OCI-LY7 (cell line): Measurements from ENCODE around the gene PKP1. TPM values are rescaled to one million over a fixed set of nuclear protein-coding genes. Genes with fewer than 3 reads are reported as not detected.
A peak's percentile ranks its signal among the peaks of the same experiment; 100 is the strongest.

Source experiments
- BruUV-seq: library from RNA; stranded (reverse); fragments of 400-500 nt; replicated peaks from 2 replicates; lab custom pipeline; 2021; lab: Mats Ljungman, UMichigan
- CTCF ChIA-PET: fragments of 300-600 bp; sonication (Branson Sonifier 250); formaldehyde crosslinking; loops from one replicate; lab custom pipeline; 2022; ENCODE audit warnings: antibody characterized with exemption; ENCODE audit not compliant: unreplicated experiment; lab: Charles Lee
- POLR2A ChIA-PET: fragments of 300-600 bp; sonication (Branson Sonifier 250); formaldehyde crosslinking; loops from one replicate; lab custom pipeline; 2022; ENCODE audit warnings: antibody characterized with exemption; lab: Charles Lee
- DNase-seq: peaks from one replicate; pipeline ENCODE4 v3.0.0-alpha.2; 2015; ENCODE audit warnings: low spot score
- H2AFZ ChIP-seq: fragments of 200-600 bp; sonication (generic), shearing (Covaris generic); 2 replicates; pipeline ENCODE4 v1.6.1; 2014; ENCODE audit warnings: mild to moderate bottlenecking, antibody characterized with exemption, low read length, moderate library complexity
- H3K27ac ChIP-seq: fragments of 200-600 bp; sonication (generic); 2 replicates; pipeline ENCODE4 v1.5.1; 2014; ENCODE audit warnings: mixed run types, low read depth, mild to moderate bottlenecking, moderate library complexity, low read length, inconsistent platforms; ENCODE audit not compliant: poor library complexity, severe bottlenecking
- H3K36me3 ChIP-seq: fragments of 200-600 bp; sonication (generic); 2 replicates; pipeline ENCODE4 v1.6.1; 2014; ENCODE audit warnings: mild to moderate bottlenecking, antibody characterized with exemption, low read length, moderate library complexity, mixed read lengths; ENCODE audit not compliant: insufficient read depth
- H3K4me1 ChIP-seq: fragments of 200-600 bp; sonication (generic); 2 replicates; pipeline ENCODE4 v1.5.1; 2014; ENCODE audit warnings: mild to moderate bottlenecking, low read length; ENCODE audit not compliant: insufficient read depth, poor library complexity, severe bottlenecking
- H3K4me2 ChIP-seq: fragments of 200-600 bp; sonication (generic); 2 replicates; pipeline ENCODE4 v1.6.1; 2014; ENCODE audit warnings: mild to moderate bottlenecking, low read length
- H3K4me3 ChIP-seq: fragments of 200-600 bp; sonication (generic); 2 replicates; pipeline ENCODE4 v1.5.1; 2014; ENCODE audit warnings: mild to moderate bottlenecking, low read depth, low read length; ENCODE audit not compliant: poor library complexity, severe bottlenecking
- H3K79me2 ChIP-seq: fragments of 200-600 bp; sonication (generic); 2 replicates; pipeline ENCODE4 v1.6.1; 2016; ENCODE audit warnings: low read depth, mild to moderate bottlenecking, low read length, moderate library complexity, mixed read lengths; ENCODE audit not compliant: insufficient read depth
- H3K9me2 ChIP-seq: fragments of 200-600 bp; sonication (generic); 2 replicates; pipeline ENCODE4 v1.6.1; 2016; ENCODE audit warnings: mild to moderate bottlenecking, low read length, mixed read lengths; ENCODE audit not compliant: insufficient read depth
- H3K9me3 ChIP-seq: fragments of 200-600 bp; sonication (generic); 2 replicates; pipeline ENCODE4 v1.6.1; 2014; ENCODE audit warnings: mild to moderate bottlenecking, mixed run types, low read length, mixed read lengths
- H4K20me1 ChIP-seq: fragments of 200-600 bp; sonication (generic); 2 replicates; pipeline ENCODE4 v1.6.1; 2014; ENCODE audit warnings: mild to moderate bottlenecking, antibody characterized with exemption, low read length, moderate library complexity, mixed read lengths; ENCODE audit not compliant: insufficient read depth
- EZH2phosphoT487 ChIP-seq: fragments of 200-600 bp; sonication (generic); IDR thresholded peaks from 2 replicates; pipeline ENCODE4 v1.6.1; 2018; ENCODE audit warnings: low read depth, borderline replicate concordance, mild to moderate bottlenecking, mixed run types, antibody characterized with exemption, low read length, moderate library complexity, mixed read lengths
- intact Hi-C: fragments of 100-400 bp; cut with micrococcal nuclease; formaldehyde crosslinking; loops from one replicate; pipeline ENCODE4 v1.10.0; 2022; ENCODE audit not compliant: unreplicated experiment
- total RNA-seq, 2 experiments: library from RNA; depleted of rRNA in 1 of 2; stranded (reverse); fragments of >200 nt in 1 of 2; shearing (Covaris generic) in 1 of 2; gene quantifications; 2 replicates each; pipeline ENCODE4 v1.2.3, GENCODE V29; 2014 to 2022
- TF ChIP-seq, protein P1 (sequence below): fragments of 200-600 bp; sonication (generic); conservative IDR thresholded peaks from 2 replicates; pipeline ENCODE4 v1.5.1; 2014; ENCODE audit warnings: mild to moderate bottlenecking, antibody characterized with exemption, low read length, moderate library complexity, mixed read lengths

The PKP1 gene
- total RNA-seq, 2 experiments from 2014 or later: not detected

DNA sequence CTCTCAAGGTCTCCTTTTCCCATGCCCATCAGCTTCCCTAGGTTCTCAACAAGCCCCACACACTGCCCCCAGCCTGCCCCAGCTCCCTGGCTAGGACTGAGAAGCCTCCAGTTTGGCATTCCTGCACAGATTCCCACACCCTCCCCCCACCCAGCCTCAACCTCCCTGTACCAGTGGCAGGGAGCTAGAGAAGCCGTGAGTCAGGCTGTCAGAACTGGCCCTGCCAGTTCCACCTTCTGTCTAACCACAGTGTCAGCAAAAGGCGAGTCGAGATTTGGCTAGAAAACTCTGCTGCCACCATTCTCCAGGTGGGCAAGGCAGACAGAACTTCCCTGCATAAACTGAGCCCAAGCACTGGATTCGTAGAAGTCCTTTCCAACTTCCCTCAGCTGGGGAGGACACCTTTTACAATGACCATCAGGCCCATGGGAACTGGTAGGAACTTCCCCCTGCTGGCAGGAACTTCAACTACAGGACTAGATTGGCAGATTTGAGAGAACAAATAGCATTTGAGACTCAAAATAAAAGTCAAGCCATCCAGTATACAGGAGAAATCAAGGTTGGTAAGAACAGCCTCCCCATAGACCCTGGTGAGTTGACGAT, 63.1 kb downstream of the PKP1 start:
- Histone ChIP-seq H3K79me2 (no peaks in the 10 kb centered on the region), H3K4me1 (no peaks in the 10 kb centered on the region), H2AFZ (no peak overlapping the region), H4K20me1 (no peaks in the 10 kb centered on the region), H3K27ac (no peak overlapping the region), H3K9me3 (no peaks in the 10 kb centered on the region), H3K9me2 (no peaks in the 10 kb centered on the region), H3K4me2 (no peak overlapping the region), H3K4me3 (no peak overlapping the region), H3K36me3 (no peaks in the 10 kb centered on the region)
- intact Hi-C loops: no loop called here
- peak; percentile 23 for DNase-seq
- no peak for TF ChIP-seq EZH2phosphoT487
- TF ChIP-seq, protein P1, sequence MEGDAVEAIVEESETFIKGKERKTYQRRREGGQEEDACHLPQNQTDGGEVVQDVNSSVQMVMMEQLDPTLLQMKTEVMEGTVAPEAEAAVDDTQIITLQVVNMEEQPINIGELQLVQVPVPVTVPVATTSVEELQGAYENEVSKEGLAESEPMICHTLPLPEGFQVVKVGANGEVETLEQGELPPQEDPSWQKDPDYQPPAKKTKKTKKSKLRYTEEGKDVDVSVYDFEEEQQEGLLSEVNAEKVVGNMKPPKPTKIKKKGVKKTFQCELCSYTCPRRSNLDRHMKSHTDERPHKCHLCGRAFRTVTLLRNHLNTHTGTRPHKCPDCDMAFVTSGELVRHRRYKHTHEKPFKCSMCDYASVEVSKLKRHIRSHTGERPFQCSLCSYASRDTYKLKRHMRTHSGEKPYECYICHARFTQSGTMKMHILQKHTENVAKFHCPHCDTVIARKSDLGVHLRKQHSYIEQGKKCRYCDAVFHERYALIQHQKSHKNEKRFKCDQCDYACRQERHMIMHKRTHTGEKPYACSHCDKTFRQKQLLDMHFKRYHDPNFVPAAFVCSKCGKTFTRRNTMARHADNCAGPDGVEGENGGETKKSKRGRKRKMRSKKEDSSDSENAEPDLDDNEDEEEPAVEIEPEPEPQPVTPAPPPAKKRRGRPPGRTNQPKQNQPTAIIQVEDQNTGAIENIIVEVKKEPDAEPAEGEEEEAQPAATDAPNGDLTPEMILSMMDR: peak; percentile 73
- POLR2A ChIA-PET: interaction anchor here (1.5 kb wide), 1 partner anchor 19 kb away, joined by 5 read pairs; no protein-coding TSS in a partner anchor
- CTCF ChIA-PET: interaction anchor here (0.6 kb wide), 1 partner anchor 227 kb away, joined by 4 read pairs; no protein-coding TSS in a partner anchor
- BruUV-seq: no TSS peak

DNA sequence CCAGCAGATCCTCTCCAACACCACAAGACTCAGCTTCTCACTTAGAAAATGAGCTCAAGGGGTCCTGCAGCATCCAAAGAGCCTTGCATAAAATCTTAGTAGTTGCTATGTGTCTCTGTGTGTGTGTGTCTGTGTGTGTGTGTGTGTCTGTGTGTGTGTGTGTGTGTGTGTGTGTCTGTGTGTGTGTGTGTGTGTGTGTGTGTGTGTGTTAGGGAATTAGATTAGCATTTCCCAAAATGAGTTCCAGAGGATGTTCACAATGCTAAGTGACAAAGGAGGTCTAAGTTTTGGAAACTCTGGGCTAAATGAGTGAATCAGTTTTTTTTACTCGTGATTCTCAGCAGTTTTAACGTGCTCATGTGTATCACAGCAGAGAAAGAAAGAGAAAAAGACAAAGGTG, 63.7 kb downstream of the PKP1 start:
- CTCF ChIA-PET: interaction anchor here (0.6 kb wide), 1 partner anchor 228 kb away, joined by 4 read pairs; no protein-coding TSS in a partner anchor
- Histone ChIP-seq H3K9me2 (no peaks in the 10 kb centered on the region), H4K20me1 (no peaks in the 10 kb centered on the region), H3K36me3 (no peaks in the 10 kb centered on the region), H3K4me2 (no peak overlapping the region), H3K4me3 (no peak overlapping the region), H2AFZ (no peak overlapping the region), H3K4me1 (no peaks in the 10 kb centered on the region), H3K27ac (no peak overlapping the region), H3K9me3 (no peaks in the 10 kb centered on the region), H3K79me2 (no peaks in the 10 kb centered on the region)
- no TSS peak for BruUV-seq
- POLR2A ChIA-PET: interaction anchor here (1.5 kb wide), 1 partner anchor 20 kb away, joined by 5 read pairs; no protein-coding TSS in a partner anchor
- intact Hi-C loops: no loop called here
- TF ChIP-seq, protein P1: no peak
- TF ChIP-seq EZH2phosphoT487: no peak
- no peak for DNase-seq

DNA sequence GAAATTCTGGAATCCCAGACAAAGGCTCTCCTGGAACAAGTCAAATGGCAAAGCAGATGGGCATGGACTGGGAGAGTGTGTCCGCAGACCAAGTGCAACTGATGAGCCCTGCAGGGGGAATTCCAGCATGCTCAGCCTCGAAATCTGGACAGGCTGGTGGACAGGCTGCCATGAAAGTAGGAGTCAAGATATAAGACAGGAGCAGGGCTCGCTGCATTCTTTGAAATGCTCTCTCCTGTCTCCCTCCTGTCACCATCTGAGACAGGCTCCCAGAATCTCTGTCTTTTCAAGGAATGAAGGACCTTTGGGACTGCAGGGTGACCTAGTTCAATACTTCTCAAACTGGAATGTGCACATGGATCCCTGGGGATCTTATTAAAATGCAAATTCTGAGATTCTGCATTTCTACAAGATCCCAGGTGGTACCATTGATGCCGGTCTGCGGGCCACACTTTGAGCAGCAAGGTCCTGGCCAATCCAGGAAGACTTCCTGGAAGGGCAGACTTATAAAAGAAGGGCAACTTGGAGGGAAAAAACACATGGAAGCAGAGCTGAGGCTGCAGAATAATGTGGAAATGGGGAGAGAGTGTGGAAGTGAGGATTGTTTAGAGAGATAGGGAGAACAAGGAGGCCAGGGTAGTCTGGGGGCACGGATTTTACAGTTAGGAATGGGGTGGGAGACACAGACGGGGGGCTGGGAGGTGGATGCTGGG, 64.3 kb downstream of the PKP1 start:
- Histone ChIP-seq H3K79me2 (no peaks in the 10 kb centered on the region), H3K9me2 (no peaks in the 10 kb centered on the region), H3K27ac (no peak overlapping the region), H3K9me3 (no peaks in the 10 kb centered on the region), H3K4me2 (no peak overlapping the region), H3K36me3 (no peaks in the 10 kb centered on the region), H2AFZ (no peak overlapping the region), H3K4me3 (no peak overlapping the region), H4K20me1 (no peaks in the 10 kb centered on the region), H3K4me1 (no peaks in the 10 kb centered on the region)
- no peak for DNase-seq
- POLR2A ChIA-PET: interaction anchor here (1.5 kb wide), 1 partner anchor 20 kb away, joined by 5 read pairs; no protein-coding TSS in a partner anchor
- BruUV-seq: no TSS peak
- TF ChIP-seq, protein P1: no peak
- no peak for TF ChIP-seq EZH2phosphoT487
- intact Hi-C loops: no loop called here
- CTCF ChIA-PET: interaction anchor here (0.6 kb wide), 1 partner anchor 229 kb away, joined by 4 read pairs; no protein-coding TSS in a partner anchor
